DMS 273 (cell line): ENCODE results near the gene QSOX2.

Experiments used
- DNase-seq: peaks from one replicate; lab custom pipeline; 2025; ENCODE audit not compliant: unreplicated experiment; lab: John Stamatoyannopoulos, UW

The QSOX2 gene

GRCh38 chr9:136225748-136226679 is 19.6 kb downstream of the QSOX2 start:
- peak; percentile 72 for DNase-seq

GRCh38 chr9:136225366-136225747 is 20.3 kb downstream of the QSOX2 start:
- DNase-seq: no peak

GRCh38 chr9:136223871-136224640 is 21.6 kb downstream of the QSOX2 start:
- no peak for DNase-seq

- no peak for DNase-seq
Observed at GRCh38 chr9:136222906-136223285, 22.7 kb downstream of the QSOX2 start.

- DNase-seq: no peak
Observed at GRCh38 chr9:136222166-136222905, 23.3 kb downstream of the QSOX2 start.

- DNase-seq: no peak
Observed at GRCh38 chr9:136220017-136220729, 25.4 kb downstream of the QSOX2 start.

GRCh38 chr9:136219276-136219675 is 26.3 kb downstream of the QSOX2 start:
- peak; percentile 54 for DNase-seq

GRCh38 chr9:136218673-136219072 is 26.9 kb downstream of the QSOX2 start:
- DNase-seq: no peak

- DNase-seq: no peak
Observed at GRCh38 chr9:136218271-136218670, 27.3 kb downstream of the QSOX2 start.

- DNase-seq: no peak
Observed at GRCh38 chr9:136216541-136217244, 28.9 kb downstream of the QSOX2 start.

GRCh38 chr9:136213733-136214132 is 31.9 kb downstream of the QSOX2 start:
- no peak for DNase-seq

GRCh38 chr9:136212345-136212950 is 33.2 kb downstream of the QSOX2 start:
- DNase-seq: no peak

GRCh38 chr9:136211441-136212344 is 33.9 kb downstream of the QSOX2 start:
- no peak for DNase-seq

GRCh38 chr9:136211006-136211405 is 34.6 kb downstream of the QSOX2 start:
- no peak for DNase-seq

- DNase-seq: no peak
Observed at GRCh38 chr9:136210276-136210675, 35.3 kb downstream of the QSOX2 start.

- no peak for DNase-seq
Observed at GRCh38 chr9:136209786-136210185, 35.8 kb downstream of the QSOX2 start.

- DNase-seq: no peak
Observed at GRCh38 chr9:136209232-136209631, 36.4 kb downstream of the QSOX2 start.

- no peak for DNase-seq
Observed at GRCh38 chr9:136208675-136209074, 36.9 kb downstream of the QSOX2 start.

GRCh38 chr9:136207616-136208015 is 38.0 kb downstream of the QSOX2 start:
- DNase-seq: no peak
